ENCODE data around the gene UBQLN3.

The UBQLN3 gene

GRCh38 chr11:5509803-5510202 lies at the start of gene UBQLN3:
Gene UBQLN3, minus strand, starts transcription at chr11:5509957. Its CDS starts 399 bp downstream, at chr11:5509558.
- DNase-seq (ENCODE audit: low read depth in 1 of 2, low spot score in 1 of 2): no peak

DNA sequence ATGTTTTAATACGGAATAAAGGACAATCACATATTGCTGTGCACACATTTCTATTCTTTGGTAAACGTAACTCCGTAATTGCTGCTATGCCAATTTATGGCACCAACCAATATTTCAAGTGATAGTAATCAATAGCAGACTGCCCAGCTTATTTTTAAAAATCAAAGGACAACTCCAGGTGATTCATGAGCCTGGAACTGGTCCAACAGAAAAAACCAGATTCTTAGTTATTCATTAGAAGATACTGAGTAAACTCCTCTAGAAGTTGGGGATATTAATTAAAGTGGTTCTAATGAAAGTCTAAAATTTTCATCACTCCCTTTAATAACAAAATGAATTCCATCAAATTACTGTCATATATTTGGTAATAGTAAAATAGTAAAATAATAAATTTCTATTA lies 48.0 kb upstream of the UBQLN3 start:
- no peak for DNase-seq (ENCODE audit: low read depth in 1 of 2, low spot score in 1 of 2)

GRCh38 chr11:5556596-5557188 lies 46.9 kb upstream of the UBQLN3 start:
- DNase-seq (ENCODE audit: low read depth in 1 of 2, low spot score in 1 of 2): no peak

DNA sequence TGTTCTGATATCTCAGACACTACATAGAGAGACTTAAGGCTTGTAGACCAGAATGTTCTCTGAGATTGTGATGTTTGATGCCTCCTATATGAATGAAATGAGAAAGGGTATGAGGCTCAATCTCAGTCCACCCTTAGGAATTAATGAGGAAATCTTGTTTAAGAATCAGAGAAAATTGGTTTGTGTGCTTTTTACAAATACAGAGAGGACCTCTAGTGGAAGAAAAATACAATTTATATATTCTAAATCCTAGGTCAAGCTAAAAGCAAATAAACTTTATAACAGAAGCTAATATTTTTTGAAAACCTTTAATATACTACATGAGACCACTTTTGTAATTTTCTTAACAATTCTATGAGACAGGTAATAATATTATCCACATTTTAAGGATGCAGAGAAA lies 43.6 kb upstream of the UBQLN3 start:
- DNase-seq (ENCODE audit: low read depth in 1 of 2, low spot score in 1 of 2): no peak

GRCh38 chr11:5550440-5551095 lies 40.8 kb upstream of the UBQLN3 start:
- DNase-seq (ENCODE audit: low read depth in 1 of 2, low spot score in 1 of 2): no peak

DNA sequence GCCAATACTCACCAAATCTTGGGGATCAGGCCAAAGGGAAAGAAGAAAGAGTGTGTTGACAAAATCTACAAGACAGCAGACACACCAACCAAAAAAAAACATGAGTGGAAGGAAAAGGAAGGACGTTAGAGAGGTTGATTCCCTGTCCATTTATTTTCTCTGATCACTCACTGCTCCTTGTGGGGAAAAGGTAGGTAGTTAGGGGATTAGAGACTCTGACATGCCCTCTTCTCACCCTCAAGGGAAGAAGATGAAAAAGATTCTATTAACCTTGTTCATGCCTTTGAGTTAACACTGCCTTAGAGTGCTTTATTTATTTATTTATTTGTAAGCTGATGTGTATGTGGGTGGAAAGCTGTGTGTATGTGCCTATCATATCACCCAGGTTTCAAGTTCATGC lies 38.7 kb upstream of the UBQLN3 start, which contains the start of gene OR52H1:
Gene OR52H1 (minus strand): TSS at position 101 of the 400 bp plus-strand sequence. CDS start 3,035 bp downstream, outside the sequence.
- no peak for DNase-seq (ENCODE audit: low read depth in 1 of 2, low spot score in 1 of 2)

GRCh38 chr11:5547982-5548381 lies 38.2 kb upstream of the UBQLN3 start:
- no peak for DNase-seq (ENCODE audit: low read depth in 1 of 2, low spot score in 1 of 2)

GRCh38 chr11:5546457-5546856 lies 36.7 kb upstream of the UBQLN3 start:
- no peak for DNase-seq (ENCODE audit: low read depth in 1 of 2, low spot score in 1 of 2)

DNA sequence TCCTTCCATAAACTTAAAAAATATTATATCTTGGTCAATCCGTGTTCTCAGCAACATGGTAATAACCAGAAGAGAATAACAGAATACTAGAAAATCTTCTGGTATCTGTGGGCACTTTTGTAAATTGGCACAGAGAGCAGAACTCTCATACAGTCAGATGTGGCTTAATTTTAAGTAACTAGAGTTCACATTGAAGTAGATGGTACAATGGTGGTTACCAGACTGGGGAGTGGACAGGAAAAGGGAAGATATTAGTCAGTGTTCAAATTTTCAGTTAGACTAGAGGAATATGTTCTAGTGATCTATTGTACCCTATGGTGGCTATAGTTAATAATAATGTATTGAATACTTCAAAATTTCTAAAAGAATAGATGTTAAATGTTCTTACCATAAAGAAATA lies 31.7 kb upstream of the UBQLN3 start:
- no peak for DNase-seq (ENCODE audit: low read depth in 1 of 2, low spot score in 1 of 2)

DNA sequence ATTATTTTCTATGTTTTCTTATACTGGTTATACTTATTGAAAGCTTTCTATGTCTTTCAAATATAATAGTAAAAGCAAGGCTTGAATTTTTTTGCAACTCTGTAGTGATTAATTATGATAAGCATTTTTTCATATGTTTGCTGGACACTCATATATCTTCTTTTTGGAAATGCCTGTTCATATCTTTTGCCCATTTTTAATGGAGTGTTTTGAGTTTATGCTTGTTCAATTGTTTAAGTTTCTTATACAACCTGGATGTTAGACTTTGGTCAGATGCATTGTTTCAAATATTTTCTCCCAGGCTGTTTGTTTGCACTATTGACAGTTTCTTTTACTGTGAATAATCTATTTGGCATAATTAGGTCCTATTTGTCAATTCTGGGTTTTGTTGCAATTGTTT lies 26.7 kb upstream of the UBQLN3 start:
- no peak for DNase-seq (ENCODE audit: low read depth in 1 of 2, low spot score in 1 of 2)

DNA sequence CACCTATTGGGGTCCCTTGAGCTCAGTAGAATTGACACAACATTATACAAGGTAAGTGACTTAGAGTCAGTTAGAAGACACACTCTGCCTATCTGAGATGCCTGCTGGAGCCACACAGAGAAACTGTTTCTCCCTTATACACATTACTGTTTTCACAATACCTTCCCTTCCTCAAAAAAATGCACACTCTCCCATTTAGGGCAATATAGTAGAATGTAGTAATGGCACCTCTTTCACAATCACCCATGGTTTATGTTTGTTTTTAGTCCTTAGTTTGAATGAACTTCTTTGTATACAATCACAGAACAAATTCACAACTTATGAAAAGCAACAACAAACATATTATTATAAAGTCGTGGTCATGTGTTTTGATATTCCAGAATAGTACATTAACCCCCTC lies 24.3 kb upstream of the UBQLN3 start:
- no peak for DNase-seq (ENCODE audit: low read depth in 1 of 2, low spot score in 1 of 2)

DNA sequence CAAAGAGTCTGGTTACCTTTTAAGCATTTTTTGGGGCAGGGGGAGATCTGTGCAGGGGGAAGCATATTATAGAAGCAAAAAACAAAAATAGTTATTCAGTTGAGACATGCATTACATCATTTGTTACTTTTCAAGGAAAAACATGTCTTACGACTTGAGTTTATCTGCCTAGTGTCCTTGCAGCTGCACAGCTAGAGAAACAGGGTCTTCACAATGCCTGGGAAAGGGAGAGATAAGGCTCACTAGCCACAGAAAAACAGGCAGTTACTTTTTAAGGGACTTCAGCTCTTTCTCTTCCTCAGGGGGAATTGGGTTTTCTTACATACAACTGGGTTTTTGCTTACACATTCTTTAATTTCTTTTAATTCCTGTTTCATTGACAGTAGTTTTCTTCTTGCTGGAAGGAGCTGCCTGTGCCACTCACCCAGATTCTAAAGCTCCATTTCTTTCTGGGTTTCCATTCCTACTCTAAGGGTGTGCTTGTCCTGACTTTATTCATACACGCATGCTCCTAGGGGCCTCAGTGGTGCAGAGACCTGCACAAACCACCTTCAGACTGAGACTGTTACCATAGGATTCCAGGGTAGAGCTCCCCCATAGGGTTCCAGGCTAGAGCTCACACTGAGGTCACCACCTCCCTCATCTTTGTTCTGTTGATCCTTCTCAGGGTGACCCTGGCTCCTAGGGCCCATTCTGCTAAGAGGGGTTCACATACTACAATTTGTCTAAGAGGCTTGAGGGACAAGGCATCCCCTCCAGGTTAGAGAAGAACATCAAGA lies 21.5 kb upstream of the UBQLN3 start:
- DNase-seq (ENCODE audit: low read depth in 1 of 2, low spot score in 1 of 2): no peak

GRCh38 chr11:5528495-5528894 lies 18.7 kb upstream of the UBQLN3 start:
- no peak for DNase-seq (ENCODE audit: low read depth in 1 of 2, low spot score in 1 of 2)

- DNase-seq (ENCODE audit: low read depth in 1 of 2, low spot score in 1 of 2): no peak
Observed at GRCh38 chr11:5527716-5528115, 18.0 kb upstream of the UBQLN3 start.

- no peak for DNase-seq (ENCODE audit: low read depth in 1 of 2, low spot score in 1 of 2)
Observed at GRCh38 chr11:5524756-5525155, 15.0 kb upstream of the UBQLN3 start.

- DNase-seq (ENCODE audit: low read depth in 1 of 2, low spot score in 1 of 2): no peak
Observed at GRCh38 chr11:5522308-5522707, 12.6 kb upstream of the UBQLN3 start.

DNA sequence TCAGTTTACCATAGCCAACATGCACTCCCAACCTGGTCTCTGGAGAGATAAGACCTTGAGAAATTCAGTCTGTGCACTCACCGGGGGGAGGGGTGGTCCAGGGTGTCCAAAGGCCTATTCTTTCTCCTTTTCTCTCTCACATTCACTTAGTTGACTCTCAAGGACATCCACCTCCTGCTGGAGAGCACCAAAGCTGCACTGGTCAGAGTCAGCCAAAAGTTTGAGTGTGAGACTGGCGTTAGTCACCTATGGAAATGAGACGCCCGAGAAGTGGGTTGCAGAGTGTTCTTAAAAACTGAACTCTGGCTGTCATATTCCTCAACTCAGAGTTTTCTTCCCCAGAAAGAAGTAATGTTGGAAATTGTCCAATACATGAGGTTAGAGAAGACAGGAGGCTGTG lies 11.8 kb upstream of the UBQLN3 start:
- no peak for DNase-seq (ENCODE audit: low read depth in 1 of 2, low spot score in 1 of 2)

DNA sequence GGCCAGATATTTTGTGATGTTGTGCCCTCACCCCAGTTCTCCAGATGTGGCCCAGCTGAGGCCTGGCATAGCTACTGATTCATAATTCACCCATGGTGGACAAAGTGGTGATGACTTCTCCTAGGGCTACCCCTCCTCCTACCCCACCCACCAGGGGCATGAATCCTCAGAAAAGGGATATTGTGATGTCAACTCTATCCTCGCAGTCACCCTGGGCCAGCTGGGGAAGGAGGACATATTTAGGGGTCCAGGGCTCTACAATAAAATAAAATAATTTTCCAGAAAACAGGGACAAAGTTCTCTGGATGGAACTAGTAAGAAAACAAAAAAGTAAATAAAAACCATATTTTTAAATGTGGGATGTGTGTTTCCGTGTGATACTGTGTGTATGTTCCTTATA lies 6.8 kb upstream of the UBQLN3 start, which contains the start of gene UBQLNL:
Gene UBQLNL (minus strand): TSS at position 101 of the 400 bp plus-strand sequence. CDS start 258 bp downstream, outside the sequence.
- DNase-seq (ENCODE audit: low read depth in 1 of 2, low spot score in 1 of 2): no peak

DNA sequence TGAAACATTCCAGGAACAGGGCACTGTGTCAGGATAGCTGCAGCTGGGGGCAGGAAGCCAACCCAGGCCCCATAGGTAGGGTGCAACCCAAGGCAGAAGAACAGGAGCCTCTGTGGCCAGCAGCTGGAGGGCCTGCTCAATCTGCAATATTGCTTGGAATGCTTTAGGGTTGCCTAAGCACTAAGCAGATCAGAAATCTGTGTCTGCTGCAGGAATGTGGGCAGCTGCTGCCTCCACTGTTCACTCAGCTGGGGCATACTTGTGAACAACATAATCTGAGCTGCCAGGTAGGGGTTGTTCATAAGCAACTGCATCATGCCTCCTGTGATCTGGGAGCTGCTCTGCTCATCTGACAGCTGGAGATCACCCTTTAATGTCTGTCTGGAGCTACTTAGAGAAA lies 5.1 kb upstream of the UBQLN3 start:
- DNase-seq (ENCODE audit: low read depth in 1 of 2, low spot score in 1 of 2): no peak

DNA sequence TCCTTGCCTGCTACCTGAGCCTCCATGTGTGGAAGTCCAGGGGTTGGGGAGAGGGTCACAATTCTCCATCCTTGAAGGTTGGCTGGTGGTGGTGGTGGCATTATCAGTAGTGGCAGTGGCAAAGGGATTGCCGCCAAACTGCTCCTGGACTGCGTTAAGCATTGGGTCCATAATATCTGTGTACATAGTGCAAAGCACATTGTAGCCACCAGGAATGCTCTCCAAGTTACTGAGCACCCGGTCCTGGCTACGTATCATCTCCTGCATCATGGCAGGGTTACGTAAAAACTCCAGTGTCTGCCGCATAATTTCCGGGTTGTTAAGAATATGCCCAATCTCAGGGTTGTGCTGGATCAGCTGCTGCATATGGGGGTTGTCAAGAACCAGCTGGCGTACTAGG lies 1.2 kb downstream of the UBQLN3 start:
- no peak for DNase-seq (ENCODE audit: low read depth in 1 of 2, low spot score in 1 of 2)

DNA sequence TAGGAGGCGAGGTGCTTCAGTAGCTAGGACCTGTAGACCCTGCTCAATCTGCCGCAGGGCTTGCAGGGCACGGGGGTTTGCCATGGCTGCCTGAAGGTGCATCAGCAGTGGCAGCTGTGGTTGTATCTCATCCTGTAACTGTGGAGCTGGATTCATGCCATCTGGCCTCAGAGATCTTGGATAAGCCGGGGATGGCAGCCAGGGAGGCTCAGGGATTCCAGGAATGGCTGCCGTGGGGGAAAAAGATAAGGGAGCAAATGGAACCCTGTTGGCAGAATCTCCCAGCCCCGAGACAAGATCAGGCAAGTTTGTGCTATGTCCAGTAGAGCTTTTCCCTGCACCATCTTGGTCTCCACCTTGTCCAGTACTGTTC lies 1.8 kb downstream of the UBQLN3 start:
- DNase-seq (ENCODE audit: low read depth in 1 of 2, low spot score in 1 of 2): no peak
